SK-N-SH (cell line): Measurements from ENCODE around the gene STAC3. TPM values are rescaled to one million over a fixed set of nuclear protein-coding genes. Genes with fewer than 3 reads are reported as not detected.

Source experiments
- CTCF ChIA-PET: fragments of 300-600, 350-600 bp; formaldehyde crosslinking; extraction: SDS; loops from one replicate; lab custom pipeline; 2021; lab: Yijun Ruan, JAX
- POLR2A ChIA-PET: fragments of 350-600 bp; sonication (Branson Sonifier 250); formaldehyde crosslinking; extraction: SDS; loops from one replicate; lab custom pipeline; 2020; ENCODE audit warnings: antibody characterized with exemption, inconsistent platforms; lab: Yijun Ruan, JAX
- DNase-seq: peaks from one replicate; pipeline ENCODE4 v3.0.0; 2012
- H2AFZ ChIP-seq: fragments of 200-600 bp; sonication (generic); 2 replicates; pipeline ENCODE4 v1.8.1; 2016; ENCODE audit warnings: antibody characterized with exemption, mild to moderate bottlenecking, low read depth
- H3F3A ChIP-seq: fragments of 200-600 bp; sonication (generic); replicated peaks from 2 replicates; pipeline ENCODE3; 2016; ENCODE audit warnings: antibody characterized with exemption, mild to moderate bottlenecking; ENCODE audit not compliant: insufficient read depth
- H3K27ac ChIP-seq, 2 experiments: fragments of 200-500 bp in 1 of 2; fragments of 200-600 bp in 1 of 2; sonication (Bioruptor generic) in 1 of 2; sonication (generic), shearing (Covaris generic) in 1 of 2; 2 replicates each; pipeline versions ENCODE4 v1.5.1 to v1.6.1; 2014 to 2016; ENCODE audit warnings: low read depth in 2 of 2, inconsistent platforms in 1 of 2, low read length in 1 of 2, mild to moderate bottlenecking in 1 of 2, mixed read lengths in 1 of 2
- H3K27me3 ChIP-seq: fragments of 200-600 bp; sonication (generic), shearing (Covaris generic); 2 replicates; pipeline ENCODE4 v1.6.1; 2016; ENCODE audit warnings: mixed run types; ENCODE audit not compliant: insufficient read depth
- H3K36me3 ChIP-seq, 2 experiments: fragments of 200-500 bp in 1 of 2; fragments of 200-600 bp in 1 of 2; sonication (Bioruptor generic) in 1 of 2; sonication (generic) in 1 of 2; replicated peaks in 1 of 2; 2 replicates each; pipeline versions ENCODE3 to v1.5.1; 2014 to 2016; ENCODE audit warnings: low read length in 1 of 2, mild to moderate bottlenecking in 1 of 2; ENCODE audit not compliant: insufficient read depth in 2 of 2, control insufficient read depth in 1 of 2
- H3K4me1 ChIP-seq, 2 experiments: fragments of 200-500 bp in 1 of 2; fragments of 200-600 bp in 1 of 2; sonication (Bioruptor generic) in 1 of 2; sonication (generic), shearing (Covaris generic) in 1 of 2; 2 replicates each; pipeline versions ENCODE4 v1.5.1 to v1.6.1; 2014 to 2016; ENCODE audit warnings: low read depth in 1 of 2, low read length in 1 of 2, mixed run types in 1 of 2; ENCODE audit not compliant: insufficient read depth in 2 of 2, control insufficient read depth in 1 of 2
- H3K4me2 ChIP-seq: fragments of 200-600 bp; sonication (generic), shearing (Covaris generic); 2 replicates; pipeline ENCODE4 v1.6.1; 2017; ENCODE audit warnings: mixed run types
- H3K4me3 ChIP-seq, 2 experiments: fragments of 200-500 bp in 1 of 2; fragments of 200-600 bp in 1 of 2; sonication (Bioruptor generic) in 1 of 2; sonication (generic), shearing (Covaris generic) in 1 of 2; 2 replicates each; pipeline versions ENCODE4 v1.5.1 to v1.8.1; 2014 to 2016; ENCODE audit warnings: low read depth in 2 of 2, inconsistent platforms in 1 of 2, low read length in 1 of 2, mild to moderate bottlenecking in 1 of 2, mixed read lengths in 1 of 2, moderate library complexity in 1 of 2
- H3K79me2 ChIP-seq: fragments of 200-600 bp; sonication (generic); 2 replicates; pipeline ENCODE4 v1.8.1; 2017; ENCODE audit warnings: mild to moderate bottlenecking; ENCODE audit not compliant: insufficient read depth
- H3K9ac ChIP-seq: fragments of 200-600 bp; sonication (generic); 2 replicates; pipeline ENCODE4 v1.6.1; 2017; ENCODE audit warnings: mixed run types
- H3K9me2 ChIP-seq: fragments of 200-600 bp; sonication (generic); 2 replicates; pipeline ENCODE4 v1.6.1; 2017; ENCODE audit warnings: mixed run types
- H3K9me3 ChIP-seq: fragments of 200-600 bp; sonication (generic); 2 replicates; pipeline ENCODE4 v1.6.1; 2017; ENCODE audit warnings: mixed run types, mild to moderate bottlenecking, moderate library complexity
- H4K20me1 ChIP-seq: fragments of 200-600 bp; sonication (generic); 2 replicates; pipeline ENCODE4 v1.6.1; 2017; ENCODE audit warnings: mild to moderate bottlenecking, mixed run types; ENCODE audit not compliant: insufficient read depth
- CHD2 ChIP-seq: fragments of 150-350 bp; IDR thresholded peaks from 2 replicates; pipeline ENCODE4 v1.6.1; 2018; ENCODE audit warnings: low read length; ENCODE audit not compliant: partially characterized antibody
- ELF1 ChIP-seq: IDR thresholded peaks from 2 replicates; pipeline ENCODE4 v1.4.0; 2012
- GABPA ChIP-seq: IDR thresholded peaks from 2 replicates; pipeline ENCODE4 v1.4.0; 2012; ENCODE audit warnings: low read depth, mild to moderate bottlenecking
- JUND ChIP-seq: IDR thresholded peaks from 2 replicates; pipeline ENCODE4 v1.4.0; 2012
- MXI1 ChIP-seq: IDR thresholded peaks from 2 replicates; pipeline ENCODE4 v1.6.1; 2012; ENCODE audit warnings: mild to moderate bottlenecking, low read depth, low read length, improper control_type of control experiment
- POLR2AphosphoS5 ChIP-seq: IDR thresholded peaks from 2 replicates; pipeline ENCODE4 v1.6.1; 2012; ENCODE audit warnings: low read depth, low read length
- RCOR1 ChIP-seq: fragments of 150-350 bp; IDR thresholded peaks from 2 replicates; pipeline ENCODE4 v1.6.1; 2017; ENCODE audit warnings: antibody characterized with exemption, low read length
- REST ChIP-seq: IDR thresholded peaks from 2 replicates; pipeline ENCODE4 v1.6.1; 2012; ENCODE audit warnings: mild to moderate bottlenecking, low read depth, low read length, moderate library complexity
- RXRA ChIP-seq: IDR thresholded peaks from 2 replicates; pipeline ENCODE4 v1.4.0; 2012; ENCODE audit warnings: low read depth, mild to moderate bottlenecking, borderline replicate concordance
- TCF12 ChIP-seq: IDR thresholded peaks from 2 replicates; pipeline ENCODE4 v1.4.0; 2012
- WGBS: methylation state at CpG from one replicate; pipeline ENCODE4 v1.1.6; 2017; ENCODE audit warnings: low lambda C conversion rate; 5-methylcytosine and 5-hydroxymethylcytosine counted together
- polyA plus RNA-seq, 3 experiments: library from polyadenylated mRNA; depleted of rRNA; stranded (reverse); fragments of >200 nt; gene quantifications; 2 replicates each; pipeline ENCODE4 v1.2.3, GENCODE V29; 2012
- TF ChIP-seq, protein P1 (sequence below): fragments of 150-350 bp; IDR thresholded peaks from 2 replicates; pipeline ENCODE4 v1.6.1; 2016; ENCODE audit warnings: mild to moderate bottlenecking, low read depth, low read length
- TF ChIP-seq, protein P2 (sequence below): IDR thresholded peaks from 2 replicates; pipeline ENCODE4 v1.4.0; 2012; ENCODE audit warnings: low read depth, borderline replicate concordance
- TF ChIP-seq, protein P3 (sequence below): IDR thresholded peaks from 2 replicates; pipeline ENCODE4 v1.4.0; 2012; ENCODE audit warnings: low read depth

STAC3 gene
- polyA plus RNA-seq, 1 of the 3 experiments (the other 2 are of a cell fraction): 0.76 TPM

GRCh38 chr12:57202321-57202720 is 48.7 kb downstream of the STAC3 start:
- peaks cover 5 to 69% of the 10 kb centered on the region in 2 experiments for H3K36me3 ChIP-seq
- WGBS: 96% methylated on average over 17 of the region's 19 CpGs
- no peak for DNase-seq
- H3K4me2 ChIP-seq: no peak overlapping the region
- H4K20me1 ChIP-seq: no peaks in the 10 kb centered on the region
- H3K9ac ChIP-seq: no peak overlapping the region
- H3K9me3 ChIP-seq: no peaks in the 10 kb centered on the region
- TF ChIP-seq TCF12 (no peak), GABPA (no peak), RXRA (no peak), JUND (no peak), POLR2AphosphoS5 (no peak)
- no peaks in the 10 kb centered on the region for H3K9me2 ChIP-seq
- H3K4me3 ChIP-seq: no peak overlapping the region
- no peaks in the 10 kb centered on the region for H3F3A ChIP-seq
- ChIA-PET CTCF (interaction anchor here (1.0 to 1.8 kb wide), 3 partner anchors 10 to 42 kb away, joined by 3 to 5 read pairs (median 4); no protein-coding TSS in a partner anchor), POLR2A (no interaction called here)
- no peak overlapping the region for H3K27ac ChIP-seq
- no peaks in the 10 kb centered on the region for H3K79me2 ChIP-seq
- H2AFZ ChIP-seq: no peak overlapping the region
- H3K4me1 ChIP-seq: no peaks in the 10 kb centered on the region
- no peaks in the 10 kb centered on the region for H3K27me3 ChIP-seq

DNA sequence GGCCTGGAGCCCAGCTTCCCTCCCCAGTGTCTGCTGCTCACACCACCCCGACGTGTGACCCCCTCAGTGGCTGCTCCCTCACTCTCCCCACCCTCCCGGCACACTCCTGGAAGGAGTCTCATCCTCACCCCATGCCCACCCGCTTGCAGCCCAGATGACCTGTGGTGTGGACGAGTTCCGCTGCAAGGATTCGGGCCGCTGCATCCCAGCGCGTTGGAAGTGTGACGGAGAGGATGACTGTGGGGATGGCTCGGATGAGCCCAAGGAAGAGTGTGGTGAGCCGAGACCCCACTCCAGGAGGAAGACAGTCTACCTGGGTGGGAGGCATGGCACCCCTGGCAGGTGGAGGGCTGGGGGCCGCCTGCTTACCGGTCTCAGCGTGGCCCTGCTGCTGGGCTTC is 49.4 kb downstream of the STAC3 start:
- Histone ChIP-seq H2AFZ (no peak overlapping the region), H4K20me1 (no peaks in the 10 kb centered on the region), H3K9me2 (no peaks in the 10 kb centered on the region), H3F3A (no peaks in the 10 kb centered on the region), H3K79me2 (no peaks in the 10 kb centered on the region), H3K4me1 (no peaks in the 10 kb centered on the region), H3K27ac (no peak overlapping the region), H3K9me3 (no peaks in the 10 kb centered on the region), H3K4me2 (no peak overlapping the region), H3K27me3 (no peaks in the 10 kb centered on the region), H3K9ac (no peak overlapping the region), H3K4me3 (no peak overlapping the region), H3K36me3 (peaks cover 5 to 74% of the 10 kb centered on the region in 2 experiments)
- CTCF ChIA-PET: interaction anchor here (0.6 to 1.8 kb wide), 3 partner anchors 12 to 43 kb away, joined by 3 to 4 read pairs (median 3); no protein-coding TSS in a partner anchor
- TF ChIP-seq RCOR1: no peak
- TF ChIP-seq MXI1: no peak
- TF ChIP-seq, protein P1, sequence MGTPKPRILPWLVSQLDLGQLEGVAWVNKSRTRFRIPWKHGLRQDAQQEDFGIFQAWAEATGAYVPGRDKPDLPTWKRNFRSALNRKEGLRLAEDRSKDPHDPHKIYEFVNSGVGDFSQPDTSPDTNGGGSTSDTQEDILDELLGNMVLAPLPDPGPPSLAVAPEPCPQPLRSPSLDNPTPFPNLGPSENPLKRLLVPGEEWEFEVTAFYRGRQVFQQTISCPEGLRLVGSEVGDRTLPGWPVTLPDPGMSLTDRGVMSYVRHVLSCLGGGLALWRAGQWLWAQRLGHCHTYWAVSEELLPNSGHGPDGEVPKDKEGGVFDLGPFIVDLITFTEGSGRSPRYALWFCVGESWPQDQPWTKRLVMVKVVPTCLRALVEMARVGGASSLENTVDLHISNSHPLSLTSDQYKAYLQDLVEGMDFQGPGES: no peak
- no peak for TF ChIP-seq CHD2
- TF ChIP-seq, protein P2, sequence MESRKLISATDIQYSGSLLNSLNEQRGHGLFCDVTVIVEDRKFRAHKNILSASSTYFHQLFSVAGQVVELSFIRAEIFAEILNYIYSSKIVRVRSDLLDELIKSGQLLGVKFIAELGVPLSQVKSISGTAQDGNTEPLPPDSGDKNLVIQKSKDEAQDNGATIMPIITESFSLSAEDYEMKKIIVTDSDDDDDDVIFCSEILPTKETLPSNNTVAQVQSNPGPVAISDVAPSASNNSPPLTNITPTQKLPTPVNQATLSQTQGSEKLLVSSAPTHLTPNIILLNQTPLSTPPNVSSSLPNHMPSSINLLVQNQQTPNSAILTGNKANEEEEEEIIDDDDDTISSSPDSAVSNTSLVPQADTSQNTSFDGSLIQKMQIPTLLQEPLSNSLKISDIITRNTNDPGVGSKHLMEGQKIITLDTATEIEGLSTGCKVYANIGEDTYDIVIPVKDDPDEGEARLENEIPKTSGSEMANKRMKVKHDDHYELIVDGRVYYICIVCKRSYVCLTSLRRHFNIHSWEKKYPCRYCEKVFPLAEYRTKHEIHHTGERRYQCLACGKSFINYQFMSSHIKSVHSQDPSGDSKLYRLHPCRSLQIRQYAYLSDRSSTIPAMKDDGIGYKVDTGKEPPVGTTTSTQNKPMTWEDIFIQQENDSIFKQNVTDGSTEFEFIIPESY: no peak
- TF ChIP-seq JUND: no peak
- TF ChIP-seq, protein P3, sequence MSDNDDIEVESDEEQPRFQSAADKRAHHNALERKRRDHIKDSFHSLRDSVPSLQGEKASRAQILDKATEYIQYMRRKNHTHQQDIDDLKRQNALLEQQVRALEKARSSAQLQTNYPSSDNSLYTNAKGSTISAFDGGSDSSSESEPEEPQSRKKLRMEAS: no peak
- no peak for TF ChIP-seq TCF12
- TF ChIP-seq ELF1: no peak
- TF ChIP-seq REST: no peak
- DNase-seq: no peak
- WGBS: 89% methylated on average over 15 of the region's 16 CpGs
- POLR2A ChIA-PET: no interaction called here
